H9 (cell line): ENCODE measurements around the gene CYSLTR2. TPM values are rescaled to one million over a fixed set of nuclear protein-coding genes. Genes with fewer than 3 reads are reported as not detected.

Experiments
- DNase-seq: peaks from one replicate; pipeline ENCODE4 v3.0.0-alpha.2; 2017
- H2AFZ ChIP-seq: one replicate; pipeline ENCODE4 v1.6.1; 2013; ENCODE audit warnings: mild to moderate bottlenecking, low read length, control low read depth, moderate library complexity
- H2AK5ac ChIP-seq: 2 replicates; pipeline ENCODE4 v1.6.1; 2013; ENCODE audit warnings: low read length, control low read depth, mixed read lengths; ENCODE audit not compliant: insufficient read length
- H2BK120ac ChIP-seq: one replicate; pipeline ENCODE4 v1.6.1; 2013; ENCODE audit warnings: low read depth, mild to moderate bottlenecking, low read length, control low read depth, inconsistent platforms; ENCODE audit not compliant: poor library complexity, severe bottlenecking
- H2BK12ac ChIP-seq: 2 replicates; pipeline ENCODE4 v1.6.1; 2013; ENCODE audit warnings: low read length, control low read depth, mixed read lengths, low read depth; ENCODE audit not compliant: insufficient read length
- H2BK15ac ChIP-seq: 2 replicates; pipeline ENCODE4 v1.6.1; 2013; ENCODE audit warnings: low read depth, low read length, control low read depth
- H2BK20ac ChIP-seq: one replicate; pipeline ENCODE4 v1.6.1; 2013; ENCODE audit warnings: low read depth, mild to moderate bottlenecking, low read length, control low read depth, inconsistent platforms; ENCODE audit not compliant: poor library complexity, severe bottlenecking
- H2BK5ac ChIP-seq: 2 replicates; pipeline ENCODE4 v1.6.1; 2013; ENCODE audit warnings: low read length, control low read depth, mixed read lengths; ENCODE audit not compliant: insufficient read length
- H3K14ac ChIP-seq: 2 replicates; pipeline ENCODE4 v1.6.1; 2013; ENCODE audit warnings: low read length, control low read depth; ENCODE audit not compliant: insufficient read depth
- H3K18ac ChIP-seq: 2 replicates; pipeline ENCODE4 v1.6.1; 2013; ENCODE audit warnings: low read depth, mild to moderate bottlenecking, mixed read lengths, low read length, control low read depth; ENCODE audit not compliant: insufficient read length
- H3K23ac ChIP-seq: 2 replicates; pipeline ENCODE4 v1.6.1; 2013; ENCODE audit warnings: low read length, control low read depth, mixed read lengths, low read depth; ENCODE audit not compliant: insufficient read length
- H3K23me2 ChIP-seq: 2 replicates; pipeline ENCODE4 v1.6.1; 2013; ENCODE audit warnings: low read depth, mild to moderate bottlenecking, mixed read lengths, low read length, control low read depth; ENCODE audit not compliant: insufficient read length, poor library complexity, severe bottlenecking
- H3K27ac ChIP-seq: 2 replicates; pipeline ENCODE4 v1.5.1; 2013; ENCODE audit warnings: low read length, control low read depth, mixed read lengths, low read depth; ENCODE audit not compliant: insufficient read length
- H3K27me3 ChIP-seq: 2 replicates; pipeline ENCODE4 v1.6.1; 2013; ENCODE audit warnings: low read length, control low read depth, inconsistent platforms; ENCODE audit not compliant: insufficient read depth
- H3K4ac ChIP-seq: 2 replicates; pipeline ENCODE4 v1.6.1; 2013; ENCODE audit warnings: low read depth, mild to moderate bottlenecking, control low read depth, inconsistent platforms, low read length, moderate library complexity
- H3K4me1 ChIP-seq: 2 replicates; pipeline ENCODE4 v1.6.1; 2013; ENCODE audit warnings: low read length, control low read depth, inconsistent platforms; ENCODE audit not compliant: insufficient read depth
- H3K4me2 ChIP-seq: 2 replicates; pipeline ENCODE4 v1.6.1; 2013; ENCODE audit warnings: low read length, control low read depth, mixed read lengths; ENCODE audit not compliant: insufficient read length, insufficient read depth
- H3K56ac ChIP-seq: 2 replicates; pipeline ENCODE4 v1.6.1; 2013; ENCODE audit warnings: low read depth, mild to moderate bottlenecking, mixed read lengths, low read length, control low read depth; ENCODE audit not compliant: insufficient read length
- H3K79me1 ChIP-seq: 2 replicates; pipeline ENCODE4 v1.6.1; 2013; ENCODE audit warnings: low read depth, mild to moderate bottlenecking, moderate library complexity, low read length, control low read depth, inconsistent platforms; ENCODE audit not compliant: insufficient read depth, poor library complexity, severe bottlenecking
- H3K79me2 ChIP-seq: 2 replicates; pipeline ENCODE4 v1.6.1; 2013; ENCODE audit warnings: low read length, control low read depth, inconsistent platforms; ENCODE audit not compliant: insufficient read depth
- H3K9ac ChIP-seq: 2 replicates; pipeline ENCODE4 v1.6.1; 2013; ENCODE audit warnings: low read length, control low read depth, mixed read lengths; ENCODE audit not compliant: insufficient read length; ENCODE audit errors: extremely low read depth
- H3K9me3 ChIP-seq: one replicate; pipeline ENCODE4 v1.6.1; 2013; ENCODE audit warnings: low read depth, low read length, inconsistent platforms; ENCODE audit not compliant: control insufficient read depth
- H3T11ph ChIP-seq: one replicate; pipeline ENCODE4 v1.6.1; 2013; ENCODE audit warnings: mild to moderate bottlenecking, low read length, control low read depth, inconsistent platforms
- H4K20me1 ChIP-seq: one replicate; pipeline ENCODE4 v1.6.1; 2013; ENCODE audit not compliant: control insufficient read depth, insufficient read length, insufficient read depth
- H4K5ac ChIP-seq: 2 replicates; pipeline ENCODE4 v1.6.1; 2013; ENCODE audit warnings: low read depth, mild to moderate bottlenecking, mixed read lengths, low read length, control low read depth; ENCODE audit not compliant: insufficient read length
- H4K8ac ChIP-seq: replicated peaks from 2 replicates; pipeline ENCODE4 v1.6.1; 2013; ENCODE audit warnings: low read length, control low read depth, mixed read lengths, low read depth; ENCODE audit not compliant: insufficient read length
- H4K91ac ChIP-seq: 2 replicates; pipeline ENCODE4 v1.6.1; 2013; ENCODE audit warnings: low read depth, mild to moderate bottlenecking, moderate library complexity, mixed read lengths, low read length, control low read depth; ENCODE audit not compliant: insufficient read length
- H3K27ac Mint-ChIP-seq, 3 experiments: 2 replicates in 2 of 3; 3 replicates in 1 of 3; pipeline ENCODE4 v1.8.0; 2020 to 2021; ENCODE audit warnings: mixed read lengths in 3 of 3, mild to moderate bottlenecking in 1 of 3, moderate library complexity in 1 of 3
- H3K27me3 Mint-ChIP-seq: 2 replicates; pipeline ENCODE4 v1.8.0; 2021; ENCODE audit warnings: low read depth, mild to moderate bottlenecking, moderate library complexity, mixed read lengths
- H3K36me3 Mint-ChIP-seq, 3 experiments: 2 replicates in 2 of 3; 3 replicates in 1 of 3; pipeline ENCODE4 v1.8.0; 2020 to 2021; ENCODE audit warnings: low read depth in 3 of 3, mixed read lengths in 3 of 3; ENCODE audit not compliant: insufficient read depth in 1 of 3
- H3K4me1 Mint-ChIP-seq, 2 experiments: 2 replicates each; pipeline ENCODE4 v1.8.0; 2020; ENCODE audit warnings: mixed read lengths in 2 of 2
- H3K4me3 Mint-ChIP-seq, 2 experiments: 2 replicates in 1 of 2; 3 replicates in 1 of 2; pipeline ENCODE4 v1.8.0; 2020 to 2021; ENCODE audit warnings: mild to moderate bottlenecking in 2 of 2, mixed read lengths in 2 of 2, moderate library complexity in 1 of 2
- H3K9me3 Mint-ChIP-seq, 2 experiments: 2 replicates in 1 of 2; 3 replicates in 1 of 2; pipeline ENCODE4 v1.8.0; 2020; ENCODE audit warnings: mild to moderate bottlenecking in 2 of 2, mixed read lengths in 2 of 2, moderate library complexity in 1 of 2
- CTCF ChIP-seq: fragments of 200-600 bp; sonication (generic); conservative IDR thresholded peaks from 3 replicates; pipeline ENCODE4 v1.8.0; 2021; ENCODE audit warnings: antibody characterized with exemption, mild to moderate bottlenecking
- WGBS: extraction: QIAGEN DNeasy Blood & Tissue Kit; methylation state at CpG from one replicate; pipeline ENCODE4 v1.1.7; 2013; ENCODE audit warnings: missing lambda C conversion rate, low lambda C conversion rate, mixed read lengths; ENCODE audit not compliant: insufficient read length; ENCODE audit errors: extremely low coverage; 5-methylcytosine and 5-hydroxymethylcytosine counted together
- total RNA-seq: library from RNA; stranded (reverse); gene quantifications from 2 replicates; pipeline ENCODE4 v1.2.1, GENCODE V29; 2021

Gene CYSLTR2
- total RNA-seq, 1 experiment from 2014 or later = not detected

GRCh38 chr13:48661107-48661506 is 7.4 kb downstream of the CYSLTR2 start:
- H2BK20ac ChIP-seq = no peak overlapping the region
- no peak overlapping the region for H2AFZ ChIP-seq
- no peaks in the 10 kb centered on the region for H3K23me2 ChIP-seq
- no peak overlapping the region for H3K9ac ChIP-seq
- no peak overlapping the region for H2BK15ac ChIP-seq
- H3K36me3 Mint-ChIP-seq = peaks cover 0 to 4% (median 0%) of the 10 kb centered on the region in 3 experiments; a peak in 2 of 7 replicates
- H3K9me3 ChIP-seq = no peaks in the 10 kb centered on the region
- H3K27ac Mint-ChIP-seq = no peak overlapping the region
- no peaks in the 10 kb centered on the region for H3K79me2 ChIP-seq
- no peak overlapping the region for H3K18ac ChIP-seq
- H3K4me2 ChIP-seq = no peak overlapping the region
- DNase-seq = no peak
- H3K79me1 ChIP-seq = no peaks in the 10 kb centered on the region
- no peak overlapping the region for H2AK5ac ChIP-seq
- no peak overlapping the region for H4K5ac ChIP-seq
- no peaks in the 10 kb centered on the region for H3K4me1 ChIP-seq
- no peak overlapping the region for H4K91ac ChIP-seq
- no peak for TF ChIP-seq CTCF
- H3K27me3 ChIP-seq = no peaks in the 10 kb centered on the region
- no peak overlapping the region for H3K27ac ChIP-seq
- no peak overlapping the region for H2BK5ac ChIP-seq
- H2BK120ac ChIP-seq = no peak overlapping the region
- no peaks in the 10 kb centered on the region; the same call in 1 of the 2 replicates for H3K27me3 Mint-ChIP-seq
- no CpG with 5 or more reads among the region's 5 CpGs for WGBS
- no peaks in the 10 kb centered on the region for H3K4me1 Mint-ChIP-seq
- no peak overlapping the region for H3K56ac ChIP-seq
- no peak overlapping the region for H3K4ac ChIP-seq
- no peak overlapping the region for H3T11ph ChIP-seq
- H4K20me1 ChIP-seq = no peaks in the 10 kb centered on the region
- peaks cover 0 to 1% of the 10 kb centered on the region in 2 experiments; a peak in 1 of 5 replicates for H3K9me3 Mint-ChIP-seq
- H3K4me3 Mint-ChIP-seq = no peak overlapping the region
- H3K14ac ChIP-seq = no peak overlapping the region
- H3K23ac ChIP-seq = no peak overlapping the region
- no peak overlapping the region for H2BK12ac ChIP-seq
- no peak overlapping the region for H4K8ac ChIP-seq
